NCI-H226 (cell line): Measurements from ENCODE around the gene CTNND2.

Experiments
- DNase-seq: peaks from one replicate; pipeline ENCODE4 v3.0.0-alpha.2; 2015

CTNND2 gene

DNA sequence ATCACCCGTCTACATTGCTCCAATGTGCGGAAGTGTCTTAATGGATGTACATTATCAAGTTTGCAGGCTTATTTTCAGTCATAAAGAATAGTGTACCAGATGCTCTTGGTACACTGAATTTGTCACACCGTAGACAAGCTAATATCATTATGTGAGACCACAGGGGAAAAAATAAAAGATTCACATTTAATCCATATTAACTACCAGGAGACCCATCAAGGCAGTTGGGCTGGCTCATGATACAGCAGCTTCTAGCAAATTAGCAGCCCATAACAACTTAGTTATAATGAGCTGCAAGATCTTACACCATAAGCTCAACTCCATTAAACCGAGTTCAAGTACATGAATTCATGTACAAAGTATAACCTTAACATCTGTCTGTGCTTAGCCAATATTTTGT is 324.9 kb downstream of the CTNND2 start:
- no peak for DNase-seq

- DNase-seq, result no peak
Observed at GRCh38 chr5:11574787-11575186, 329.5 kb downstream of the CTNND2 start.

- no peak for DNase-seq
Observed at GRCh38 chr5:11573140-11573992, 330.9 kb downstream of the CTNND2 start.

GRCh38 chr5:11564706-11565105 is 339.5 kb downstream of the CTNND2 start:
- no peak for DNase-seq

GRCh38 chr5:11563822-11564221 is 340.4 kb downstream of the CTNND2 start:
- no peak for DNase-seq

- no peak for DNase-seq
Observed at GRCh38 chr5:11560915-11561697, 343.1 kb downstream of the CTNND2 start.

- no peak for DNase-seq
Observed at GRCh38 chr5:11557063-11557462, 347.2 kb downstream of the CTNND2 start.

DNA sequence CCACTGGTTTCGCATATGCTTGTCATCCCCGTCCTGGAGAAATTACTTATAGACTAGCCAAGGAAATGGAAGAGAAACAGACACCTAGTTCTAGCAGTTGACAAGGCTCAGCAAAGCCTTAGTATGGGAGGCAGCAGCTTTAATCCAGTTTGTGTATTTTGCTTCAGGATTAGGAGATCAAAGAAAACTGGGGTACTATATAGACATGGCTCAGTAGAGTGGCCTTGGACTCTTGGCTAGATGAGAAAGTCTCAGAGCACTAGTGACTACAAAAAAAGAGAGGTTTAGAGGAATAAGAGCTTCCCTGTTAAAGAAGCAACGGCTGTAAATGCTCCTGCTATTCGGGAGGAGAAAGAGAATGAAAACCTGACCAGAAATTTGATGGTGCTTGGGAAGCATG is 349.1 kb downstream of the CTNND2 start:
- no peak for DNase-seq

DNA sequence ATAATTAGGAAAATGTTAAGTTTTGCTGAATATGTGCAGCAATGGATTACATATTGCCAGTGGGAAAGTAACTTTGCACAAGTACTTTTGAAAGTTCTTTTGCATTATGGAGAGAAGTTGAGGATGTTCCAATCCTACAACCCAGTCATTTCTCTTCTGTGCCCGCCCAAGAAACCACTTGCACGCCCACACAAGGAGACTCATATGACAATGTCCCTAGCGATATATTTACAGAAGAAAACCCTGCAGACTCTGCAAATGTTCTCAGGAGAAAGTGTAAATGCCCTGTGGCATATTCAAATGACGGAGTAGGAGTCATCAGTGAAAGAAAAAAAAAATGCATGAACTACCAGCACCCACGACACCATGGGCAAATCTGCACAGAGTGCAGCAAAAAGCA is 356.5 kb downstream of the CTNND2 start:
- DNase-seq, result no peak

DNA sequence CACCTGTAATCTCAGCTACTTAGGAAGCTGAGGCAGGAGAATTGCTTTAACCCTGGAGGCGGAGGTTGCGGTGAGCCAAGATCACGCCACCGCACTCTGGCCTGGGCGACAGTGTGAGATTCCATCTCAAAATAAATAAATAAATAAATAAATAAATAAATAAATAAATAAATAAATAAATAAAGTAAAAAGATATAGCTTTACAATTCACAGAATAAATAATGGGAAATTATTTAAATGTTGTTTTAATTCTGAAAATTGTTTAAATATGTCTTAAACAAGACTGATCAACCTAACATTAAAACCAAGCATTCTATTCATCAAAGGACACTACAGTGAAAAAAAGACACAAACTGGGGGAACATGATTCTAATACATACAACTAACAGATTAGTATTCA is 357.1 kb downstream of the CTNND2 start:
- no peak for DNase-seq

DNA sequence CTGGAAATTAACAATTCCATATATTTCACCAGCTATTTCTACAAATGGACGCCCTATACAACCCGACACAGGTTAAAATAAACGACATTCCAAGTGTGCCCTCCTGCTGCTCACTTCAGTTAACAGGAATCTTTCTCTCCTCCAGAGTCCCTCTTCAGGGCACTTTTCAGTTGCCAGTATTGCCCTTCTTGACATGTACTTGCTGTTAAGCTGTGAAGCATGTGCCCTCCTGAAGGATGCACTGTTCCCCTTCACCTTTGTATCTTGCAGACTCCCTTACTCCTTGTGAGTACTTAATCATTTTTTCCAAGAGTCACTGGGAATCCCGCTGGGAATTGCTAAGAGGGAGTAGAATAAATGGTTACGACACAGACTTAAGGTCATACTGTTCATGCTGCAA is 364.1 kb downstream of the CTNND2 start:
- DNase-seq, result no peak

- DNase-seq, result no peak
Observed at GRCh38 chr5:11531811-11532555, 372.3 kb downstream of the CTNND2 start.

GRCh38 chr5:11528720-11529119 is 375.5 kb downstream of the CTNND2 start:
- no peak for DNase-seq

DNA sequence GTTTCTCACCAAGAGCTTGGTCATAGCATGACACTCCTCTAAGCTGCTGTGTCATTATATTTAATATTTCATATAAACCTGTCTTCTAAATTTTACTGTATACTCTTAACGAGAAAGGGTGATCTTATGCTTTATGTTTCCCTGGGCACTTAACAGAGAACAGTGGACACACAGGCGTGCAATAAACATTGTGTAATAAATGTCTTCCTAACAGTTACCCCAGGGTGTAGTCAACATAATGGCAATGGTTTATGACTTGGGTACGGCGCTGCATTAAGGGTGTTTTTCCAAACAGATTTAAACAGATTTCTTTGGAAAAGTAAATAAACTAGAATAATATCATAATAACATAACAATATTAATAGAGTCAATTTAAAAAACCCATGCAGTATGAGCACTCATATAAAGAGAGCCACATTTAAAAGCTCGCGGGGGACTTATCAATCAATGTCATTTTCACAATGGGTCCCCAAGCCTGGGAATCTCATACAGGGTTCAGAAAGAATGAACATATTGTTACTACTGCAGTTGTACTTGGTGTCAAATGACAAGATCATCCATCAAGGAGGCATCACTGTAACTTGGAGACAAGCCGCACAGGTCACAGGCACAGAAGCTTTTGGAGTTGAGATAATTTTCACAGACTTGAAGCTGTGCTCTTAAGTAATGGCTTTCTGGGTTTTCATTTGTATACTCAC is 376.4 kb downstream of the CTNND2 start:
- DNase-seq, result no peak

- DNase-seq, result no peak
Observed at GRCh38 chr5:11525020-11525419, 379.2 kb downstream of the CTNND2 start.

DNA sequence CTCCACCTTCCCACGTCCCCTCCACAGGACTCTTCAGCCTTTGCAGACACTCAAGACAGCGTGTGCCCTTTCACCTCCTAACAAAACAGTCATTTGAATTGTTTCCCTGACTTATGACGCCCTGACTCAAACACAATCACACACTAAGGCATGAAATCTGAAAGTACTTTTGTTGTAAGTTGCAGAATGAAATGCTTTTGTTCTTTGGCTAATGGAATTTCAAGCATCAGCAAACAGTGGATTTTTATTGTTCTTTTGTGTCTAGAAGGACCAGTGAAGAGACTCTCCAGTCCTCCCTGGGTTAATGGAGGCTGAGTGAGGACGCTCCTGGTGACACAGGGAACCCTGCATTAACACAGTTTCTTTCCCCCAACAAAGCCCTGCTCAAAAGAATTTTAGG is 380.1 kb downstream of the CTNND2 start:
- no peak for DNase-seq

- DNase-seq, result no peak
Observed at GRCh38 chr5:11522796-11523195, 381.4 kb downstream of the CTNND2 start.

- no peak for DNase-seq
Observed at GRCh38 chr5:11520241-11520930, 383.9 kb downstream of the CTNND2 start.

- no peak for DNase-seq
Observed at GRCh38 chr5:11519236-11519635, 385.0 kb downstream of the CTNND2 start.

DNA sequence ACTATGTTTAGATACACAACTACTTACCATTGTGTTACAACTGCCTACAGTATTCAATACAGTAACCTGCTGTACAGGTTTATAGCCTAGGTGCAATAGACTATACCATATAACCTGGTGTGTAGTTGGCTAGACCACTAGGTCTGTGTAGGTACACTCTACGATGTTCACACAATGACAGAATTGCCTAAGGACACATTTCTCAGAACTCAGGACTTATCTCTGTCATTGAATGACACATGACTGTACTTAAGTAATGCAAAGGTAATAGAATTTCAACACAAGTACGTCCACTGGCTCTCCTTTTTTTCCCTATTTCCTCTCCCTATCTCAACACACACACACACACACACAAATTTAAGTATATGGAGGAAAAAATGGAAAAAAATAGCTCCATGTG is 385.6 kb downstream of the CTNND2 start:
- DNase-seq, result no peak

DNA sequence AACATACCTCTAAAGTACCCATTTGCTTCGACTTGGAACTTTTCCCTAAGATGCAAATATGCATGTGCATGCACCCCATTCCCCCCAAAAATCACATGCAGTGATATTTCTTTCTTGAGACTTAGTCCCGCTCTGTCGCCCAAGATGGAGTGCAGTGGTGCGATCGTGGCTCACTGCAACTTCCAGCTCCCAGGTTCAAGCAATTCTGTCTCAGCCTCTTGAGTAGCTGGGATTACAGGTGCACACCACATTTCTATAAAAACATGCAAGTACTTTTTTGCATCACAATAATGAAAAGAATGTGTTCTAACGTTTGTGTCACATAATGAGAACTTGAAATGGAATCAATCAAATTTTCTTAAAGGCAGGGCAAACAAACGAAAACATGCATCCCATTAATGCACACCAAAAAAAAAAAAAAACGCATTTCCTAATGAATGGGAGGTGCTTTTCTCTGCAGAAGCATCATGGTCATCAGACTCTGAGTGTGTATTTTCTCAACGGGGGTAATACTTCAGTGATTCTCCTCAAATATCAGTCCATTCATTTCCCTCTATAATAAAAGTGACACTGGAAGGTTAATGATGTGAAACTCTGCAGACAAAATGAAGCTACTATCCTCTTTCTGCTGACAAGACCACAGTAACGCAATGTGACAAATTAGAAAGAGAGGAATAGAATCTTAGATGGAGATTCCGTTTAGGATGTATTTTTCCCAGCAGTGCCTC is 389.4 kb downstream of the CTNND2 start:
- no peak for DNase-seq

- no peak for DNase-seq
Observed at GRCh38 chr5:11511878-11512277, 392.4 kb downstream of the CTNND2 start.
